NB4 (cell line): ENCODE measurements around the gene CDK5.

ENCODE experiments used
- MYC ChIP-seq: IDR thresholded peaks from 2 replicates; pipeline ENCODE4 v1.6.1; 2011; ENCODE audit warnings: low read depth, low read length
- POLR2A ChIP-seq: IDR thresholded peaks from 2 replicates; pipeline ENCODE4 v1.6.1; 2011; ENCODE audit warnings: mild to moderate bottlenecking; ENCODE audit not compliant: insufficient read length; ENCODE audit errors: extremely low read depth
- TF ChIP-seq, protein P1 (sequence below): IDR thresholded peaks from one replicate; pipeline ENCODE4 v1.5.1; 2012; ENCODE audit warnings: low read depth, low read length
- TF ChIP-seq, protein P2 (sequence below): IDR thresholded peaks from 2 replicates; pipeline ENCODE4 v1.6.1; 2011; ENCODE audit warnings: low read depth, low read length

DNA sequence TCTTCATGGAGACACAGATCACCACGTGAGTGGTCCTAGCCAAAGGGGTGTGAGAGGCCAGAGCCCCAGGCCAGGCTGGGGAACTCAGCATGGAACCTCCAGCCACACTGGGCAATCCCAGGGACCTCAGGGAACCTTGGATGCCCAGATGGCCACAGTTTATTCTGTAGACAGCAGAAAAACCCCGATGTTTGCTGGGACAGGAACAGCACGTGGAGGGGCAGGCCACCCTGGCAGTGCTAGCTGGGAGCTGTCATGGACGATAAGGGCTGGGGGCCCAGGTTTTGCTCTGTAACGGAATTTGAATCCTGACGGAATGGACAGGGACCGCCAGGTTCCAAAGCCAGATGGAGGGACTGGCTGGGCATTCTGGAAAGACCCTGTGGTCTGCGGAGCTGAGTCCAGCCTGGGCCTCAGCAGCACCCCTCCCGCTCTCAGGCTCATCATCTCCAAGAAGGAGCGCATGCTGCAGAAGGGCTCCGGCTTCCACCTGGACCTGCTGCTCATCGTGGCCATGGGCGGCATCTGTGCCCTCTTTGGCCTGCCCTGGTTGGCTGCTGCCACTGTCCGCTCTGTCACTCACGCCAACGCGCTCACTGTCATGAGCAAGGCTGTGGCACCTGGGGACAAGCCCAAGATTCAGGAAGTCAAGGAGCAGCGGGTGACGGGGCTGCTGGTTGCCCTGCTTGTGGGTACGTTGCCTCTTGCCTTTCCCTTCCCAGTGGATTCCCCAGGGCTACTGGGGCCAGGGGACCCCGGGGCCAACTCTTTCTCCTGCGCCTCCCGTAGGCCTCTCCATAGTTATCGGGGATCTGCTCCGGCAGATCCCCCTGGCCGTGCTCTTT lies 17.3 kb upstream of the CDK5 start:
- no peak for TF ChIP-seq POLR2A
- TF ChIP-seq, protein P1, sequence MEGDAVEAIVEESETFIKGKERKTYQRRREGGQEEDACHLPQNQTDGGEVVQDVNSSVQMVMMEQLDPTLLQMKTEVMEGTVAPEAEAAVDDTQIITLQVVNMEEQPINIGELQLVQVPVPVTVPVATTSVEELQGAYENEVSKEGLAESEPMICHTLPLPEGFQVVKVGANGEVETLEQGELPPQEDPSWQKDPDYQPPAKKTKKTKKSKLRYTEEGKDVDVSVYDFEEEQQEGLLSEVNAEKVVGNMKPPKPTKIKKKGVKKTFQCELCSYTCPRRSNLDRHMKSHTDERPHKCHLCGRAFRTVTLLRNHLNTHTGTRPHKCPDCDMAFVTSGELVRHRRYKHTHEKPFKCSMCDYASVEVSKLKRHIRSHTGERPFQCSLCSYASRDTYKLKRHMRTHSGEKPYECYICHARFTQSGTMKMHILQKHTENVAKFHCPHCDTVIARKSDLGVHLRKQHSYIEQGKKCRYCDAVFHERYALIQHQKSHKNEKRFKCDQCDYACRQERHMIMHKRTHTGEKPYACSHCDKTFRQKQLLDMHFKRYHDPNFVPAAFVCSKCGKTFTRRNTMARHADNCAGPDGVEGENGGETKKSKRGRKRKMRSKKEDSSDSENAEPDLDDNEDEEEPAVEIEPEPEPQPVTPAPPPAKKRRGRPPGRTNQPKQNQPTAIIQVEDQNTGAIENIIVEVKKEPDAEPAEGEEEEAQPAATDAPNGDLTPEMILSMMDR = no peak
- TF ChIP-seq, protein P2, sequence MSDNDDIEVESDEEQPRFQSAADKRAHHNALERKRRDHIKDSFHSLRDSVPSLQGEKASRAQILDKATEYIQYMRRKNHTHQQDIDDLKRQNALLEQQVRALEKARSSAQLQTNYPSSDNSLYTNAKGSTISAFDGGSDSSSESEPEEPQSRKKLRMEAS = no peak
- no peak for TF ChIP-seq MYC
